HG02678 (cell line): ENCODE measurements around the gene GOLGA8J.
"Not testable (repeated sequence)": the region's sequence is repeated elsewhere in the genome, so short reads cannot be mapped to it uniquely, and the experiment has no call there.

Source experiments
- ATAC-seq: cut with Tn5 transposase; IDR thresholded peaks from one replicate; pipeline ENCODE4 v1.9.1; 2021; ENCODE audit warnings: mild to moderate bottlenecking, moderate library complexity; ENCODE audit not compliant: unreplicated experiment

Gene GOLGA8J, protein sequence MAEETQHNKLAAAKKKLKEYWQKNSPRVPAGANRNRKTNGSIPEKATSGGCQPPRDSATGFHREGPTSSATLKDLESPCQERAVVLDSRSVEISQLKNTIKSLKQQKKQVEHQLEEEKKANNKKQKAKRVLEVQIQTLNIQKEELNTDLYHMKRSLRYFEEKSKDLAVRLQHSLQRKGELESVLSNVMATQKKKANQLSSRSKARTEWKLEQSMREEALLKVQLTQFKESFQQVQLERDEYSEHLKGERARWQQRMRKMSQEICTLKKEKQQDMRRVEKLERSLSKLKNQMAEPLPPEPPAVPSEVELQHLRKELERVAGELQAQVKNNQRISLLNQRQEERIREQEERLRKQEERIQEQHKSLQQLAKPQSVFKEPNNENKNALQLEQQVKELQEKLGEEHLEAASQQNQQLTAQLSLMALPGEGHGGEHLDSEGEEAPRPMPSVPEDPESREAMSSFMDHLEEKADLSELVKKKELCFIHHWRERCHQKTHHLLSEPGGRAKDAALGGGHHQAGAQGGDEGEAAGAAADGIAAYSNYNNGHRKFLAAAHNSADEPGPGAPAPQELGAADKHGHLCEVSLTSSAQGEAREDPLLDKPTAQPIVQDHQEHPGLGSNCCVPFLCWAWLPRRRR

DNA sequence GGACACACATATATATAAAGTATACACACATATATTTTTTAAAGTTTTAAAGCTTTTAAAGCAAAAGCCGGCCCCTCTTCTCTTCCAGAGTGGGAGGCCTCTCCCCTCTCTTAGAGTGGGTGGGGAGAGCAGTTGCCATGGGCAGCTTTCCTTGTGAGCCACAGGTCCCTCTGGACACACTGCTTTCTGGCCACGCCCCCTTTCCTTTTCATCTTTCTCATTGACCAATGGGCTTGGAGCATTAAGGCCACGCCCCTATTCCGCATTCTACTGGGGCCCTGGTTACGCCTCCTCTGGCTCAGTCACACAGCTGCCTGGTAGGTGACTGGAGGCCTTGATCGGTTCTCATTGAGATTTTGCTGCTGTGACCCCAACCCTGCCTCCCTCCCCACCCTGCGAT lies at the start of gene GOLGA8J:
TSS of gene GOLGA8J (plus strand) at position 301 of the 400 bp plus-strand sequence. CDS start at position 399, 98 bp downstream.
- ATAC-seq, result not testable (repeated sequence)

DNA sequence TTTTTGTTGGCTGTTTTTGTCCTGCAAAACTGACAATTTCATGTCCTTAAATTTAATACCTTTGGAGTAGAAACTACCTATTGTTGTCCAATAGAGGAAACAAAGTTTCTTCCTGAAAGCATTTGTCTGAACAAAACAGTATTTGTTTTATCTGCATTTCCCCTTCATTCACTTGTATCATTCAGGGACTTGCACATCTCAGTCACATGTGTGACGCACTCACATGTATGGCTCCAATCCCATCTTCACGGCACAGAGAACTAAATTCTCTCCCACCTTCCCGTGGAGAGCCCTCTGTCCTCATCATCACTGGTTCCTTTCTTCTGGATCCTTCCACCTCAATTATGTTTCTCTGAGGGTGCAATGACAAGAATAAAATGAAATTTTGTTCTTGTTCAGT lies 49.5 kb upstream of the GOLGA8J start:
- ATAC-seq, result no peak

DNA sequence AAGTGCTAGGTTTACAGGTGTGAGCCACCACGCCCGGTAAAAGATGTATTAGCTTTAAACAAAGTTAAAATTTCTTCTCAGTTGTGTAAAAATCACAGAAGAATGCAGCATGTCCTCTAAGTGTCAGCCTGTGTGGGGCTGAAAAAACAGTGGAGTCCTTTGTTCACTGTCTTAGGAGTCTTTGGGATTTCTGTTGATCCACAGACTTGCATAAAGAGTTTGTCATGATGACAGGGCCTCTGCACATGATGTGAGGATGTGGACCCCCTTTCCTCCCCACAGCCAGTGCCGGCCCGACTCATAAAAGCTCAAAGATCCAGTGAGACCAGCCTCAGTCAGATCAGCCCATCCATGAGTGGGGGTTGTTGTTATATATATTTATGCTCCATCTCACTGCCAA lies 49.0 kb upstream of the GOLGA8J start:
- no peak for ATAC-seq

DNA sequence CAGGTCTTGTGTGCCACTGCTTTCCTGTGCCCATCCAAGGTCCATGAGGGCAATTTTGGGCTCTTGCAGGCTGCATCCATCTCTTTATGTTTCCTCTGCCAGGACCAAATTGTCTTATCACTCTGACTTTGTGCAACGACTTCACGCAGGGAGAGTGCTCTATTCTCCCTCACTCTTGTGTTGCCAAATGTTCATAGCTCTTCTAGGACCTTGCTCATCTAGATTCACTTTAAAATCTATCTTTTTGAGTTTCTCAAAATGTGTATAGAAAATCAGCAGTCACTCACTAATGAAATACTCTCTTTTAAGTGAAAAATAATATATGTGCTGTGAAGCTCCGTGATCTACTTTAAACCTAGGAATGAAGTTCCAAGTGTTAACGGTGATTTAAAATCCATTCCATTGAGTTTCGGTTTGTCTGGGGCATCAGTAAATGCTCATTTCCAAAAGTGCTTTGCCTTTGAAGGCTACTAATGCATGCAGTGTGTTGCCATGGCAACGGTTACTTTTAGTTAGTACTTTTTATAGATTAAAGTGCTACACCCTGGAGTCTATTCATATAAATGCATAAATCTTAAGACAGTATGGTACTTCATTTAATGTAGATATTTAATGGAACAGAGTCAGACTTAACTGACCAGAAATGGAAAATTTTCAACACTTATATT lies 46.6 kb upstream of the GOLGA8J start:
- no peak for ATAC-seq

DNA sequence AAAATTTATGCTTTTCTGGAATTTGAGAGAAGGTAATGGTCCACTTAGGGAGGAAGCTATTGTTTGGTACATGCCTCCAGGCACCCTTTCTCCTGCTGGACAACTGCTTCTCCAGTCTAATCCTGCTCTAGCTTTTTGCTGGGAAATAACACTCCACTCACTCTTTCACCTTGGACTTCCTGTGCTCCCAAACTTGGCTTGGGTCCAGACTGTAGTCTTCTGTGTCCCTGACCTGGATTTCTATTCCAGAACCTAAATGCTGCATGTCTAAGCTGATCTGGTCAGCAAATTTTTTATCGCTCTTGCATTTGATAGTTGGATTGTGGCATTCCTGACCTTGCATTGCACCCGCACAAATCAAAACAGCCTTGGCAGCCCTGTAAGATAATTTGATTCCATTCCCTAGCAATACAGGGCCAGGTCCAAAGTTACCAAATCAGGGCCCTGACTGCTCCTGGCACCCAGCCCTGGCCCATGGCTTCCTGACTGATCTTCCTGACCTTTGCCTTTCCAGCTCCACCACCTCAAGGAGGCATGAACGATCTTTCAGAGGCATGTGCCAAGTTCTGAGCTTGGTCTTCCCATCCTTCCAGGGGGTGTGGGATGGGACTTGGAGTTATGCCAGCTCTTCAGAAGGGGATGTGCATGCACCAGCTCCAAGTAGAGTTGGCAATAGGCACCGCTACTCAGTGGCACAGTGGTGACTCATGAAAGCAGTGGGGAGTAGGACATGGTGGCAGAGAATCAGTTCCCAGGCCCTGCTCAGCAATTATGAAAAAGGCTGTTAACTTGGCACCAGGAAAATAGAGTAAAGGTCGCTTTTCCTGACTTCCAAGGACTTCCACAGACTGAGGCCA lies 43.9 kb upstream of the GOLGA8J start:
- no peak for ATAC-seq

DNA sequence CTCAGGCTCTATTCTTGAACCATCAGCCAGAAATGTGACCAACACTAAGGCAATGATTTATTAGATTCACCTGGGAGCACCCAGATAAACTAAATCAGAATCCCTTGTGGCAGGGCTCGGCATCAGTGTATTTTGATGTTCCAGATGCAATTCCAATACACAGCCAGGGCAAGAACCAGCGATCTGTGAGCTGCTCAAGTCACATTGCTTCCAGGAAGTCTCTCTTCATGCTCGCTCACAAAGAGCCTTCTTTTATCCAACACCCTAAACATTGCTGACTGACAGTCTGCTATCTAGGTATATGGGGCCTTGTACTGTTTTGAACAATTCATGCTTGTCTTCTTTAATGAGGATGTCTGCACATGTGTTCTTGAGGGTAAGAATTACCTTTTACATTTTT lies 40.9 kb upstream of the GOLGA8J start:
- ATAC-seq, result no peak

DNA sequence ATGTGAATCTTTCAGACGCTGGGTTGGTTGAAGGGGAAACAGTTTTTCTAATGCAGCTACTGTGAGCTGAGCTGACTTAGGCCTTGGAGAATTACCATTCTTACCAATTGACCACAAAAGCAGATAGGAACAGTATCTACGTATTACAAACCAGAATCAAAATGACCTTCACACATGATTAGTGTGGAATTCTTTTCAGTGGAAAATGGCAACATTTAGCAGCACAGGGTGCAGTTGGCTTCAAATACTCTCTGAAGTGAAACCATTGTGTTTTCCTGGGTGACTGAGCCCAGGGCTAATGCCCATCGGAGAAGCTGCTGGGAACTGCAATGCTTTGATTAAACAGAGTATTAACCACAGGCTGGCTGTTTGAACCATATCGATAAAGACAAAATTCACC lies 40.2 kb upstream of the GOLGA8J start:
- ATAC-seq, result no peak

DNA sequence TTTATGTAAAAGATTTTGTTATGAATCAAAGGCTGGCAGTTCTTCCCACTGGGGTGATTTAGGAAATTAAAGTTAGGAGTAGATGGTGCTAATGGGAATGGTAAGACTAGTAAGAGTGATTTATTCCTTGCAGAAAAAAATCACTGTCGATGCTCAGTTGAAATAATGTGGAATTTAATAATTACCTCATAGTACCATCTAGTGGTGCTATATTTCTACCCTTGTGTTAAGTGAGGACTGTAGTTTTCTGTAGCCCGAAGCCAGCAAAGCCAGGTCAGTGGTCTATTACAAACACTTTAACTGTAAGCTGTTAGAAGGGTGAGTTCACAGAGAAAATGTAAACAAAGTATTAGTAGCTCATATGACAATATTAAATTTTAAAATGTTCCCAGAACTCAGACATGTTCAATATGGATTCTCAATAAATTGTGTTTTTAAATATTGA lies 39.5 kb upstream of the GOLGA8J start:
- ATAC-seq, result no peak

DNA sequence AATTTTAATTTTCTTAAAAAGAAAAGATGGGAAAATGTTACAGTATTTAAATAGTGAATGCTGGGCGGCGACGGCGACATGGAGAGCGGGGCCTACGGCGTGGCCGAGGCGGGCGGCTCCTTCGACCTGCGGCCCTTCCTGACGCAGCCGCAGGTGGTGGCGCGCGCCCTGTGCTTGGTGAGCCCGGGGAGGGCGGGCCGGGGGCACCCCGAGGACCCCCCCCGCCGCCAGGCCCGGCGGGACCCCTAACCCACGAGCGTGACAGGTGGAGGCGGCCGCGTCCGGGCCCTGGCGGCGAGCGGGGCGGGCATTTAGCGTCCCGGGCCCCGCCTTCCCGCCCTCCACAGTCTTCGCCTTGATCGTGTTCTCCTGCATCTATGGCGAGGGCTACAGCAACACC lies 38.4 kb upstream of the GOLGA8J start:
- no peak for ATAC-seq

DNA sequence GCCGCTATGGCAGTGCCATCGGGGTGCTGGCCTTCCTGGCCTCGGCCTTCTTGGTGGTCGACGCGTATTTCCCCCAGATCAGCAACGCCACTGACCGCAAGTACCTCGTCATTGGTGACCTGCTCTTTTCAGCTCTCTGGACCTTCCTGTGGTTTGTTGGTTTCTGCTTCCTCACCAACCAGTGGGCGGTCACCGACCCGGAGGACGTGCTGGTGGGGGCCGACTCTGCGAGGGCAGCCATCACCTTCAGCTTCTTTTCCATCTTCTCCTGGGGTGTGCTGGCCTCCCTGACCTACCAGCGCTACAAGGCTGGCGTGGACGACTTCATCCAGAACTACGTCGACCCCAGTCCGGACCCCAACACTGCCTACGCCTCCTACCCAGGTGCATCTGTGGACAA lies 37.9 kb upstream of the GOLGA8J start:
- not testable (repeated sequence) for ATAC-seq

DNA sequence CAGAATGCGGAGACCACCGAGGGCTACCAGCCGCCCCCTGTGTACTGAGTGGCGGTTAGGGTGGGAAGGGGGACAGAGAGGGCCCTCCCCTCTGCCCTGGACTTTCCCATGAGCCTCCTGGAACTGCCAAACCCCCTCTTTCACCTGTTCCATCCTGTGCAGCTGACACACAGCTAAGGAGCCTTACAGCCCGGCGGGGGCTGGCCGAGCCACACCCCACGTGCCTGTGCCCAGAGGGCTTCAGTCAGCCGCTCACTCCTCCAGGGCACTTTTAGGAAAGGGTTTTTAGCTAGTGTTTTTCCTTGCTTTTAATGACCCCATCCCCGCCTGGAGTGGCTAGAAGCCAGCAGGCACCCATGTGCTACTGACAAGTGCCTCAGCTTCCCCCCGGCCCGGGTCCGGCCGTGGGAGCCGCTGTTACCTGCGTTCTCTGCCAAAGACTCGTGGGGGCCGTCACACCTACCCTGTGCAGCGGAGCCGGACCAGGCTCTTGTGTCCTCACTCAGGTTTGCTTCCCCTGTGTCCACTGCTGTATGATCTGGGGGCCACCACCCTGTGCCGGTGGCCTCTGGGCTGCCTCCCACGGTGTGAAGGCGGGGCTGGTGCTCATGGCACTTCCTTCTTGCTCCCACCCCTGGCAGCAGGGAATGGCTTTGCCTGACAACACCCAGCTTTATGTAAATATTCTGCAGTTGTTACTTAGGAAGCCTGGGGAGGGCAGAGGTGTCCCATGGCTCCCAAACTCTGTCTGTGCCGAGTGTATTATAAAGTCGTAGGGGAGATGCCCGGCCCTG lies 37.3 kb upstream of the GOLGA8J start:
- ATAC-seq, result not testable (repeated sequence)

DNA sequence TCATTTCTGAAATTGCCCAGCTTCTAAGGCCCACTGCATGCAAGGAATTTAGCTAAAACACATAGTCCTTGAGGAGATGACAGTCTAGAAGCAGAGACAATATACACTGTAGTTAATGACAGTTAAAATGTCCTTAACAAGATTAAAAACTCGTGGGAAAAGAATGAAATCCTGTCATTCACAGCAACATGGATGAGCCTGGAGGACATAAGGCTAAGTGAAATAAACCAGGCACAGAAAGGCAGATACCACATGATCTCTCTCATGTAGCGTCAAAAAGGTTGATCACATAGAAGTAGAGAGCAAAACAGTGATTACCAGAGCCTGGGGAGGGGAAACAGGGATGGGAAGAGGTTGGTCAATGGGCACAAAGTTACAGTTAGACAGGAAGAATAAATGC lies 36.3 kb upstream of the GOLGA8J start:
- no peak for ATAC-seq

DNA sequence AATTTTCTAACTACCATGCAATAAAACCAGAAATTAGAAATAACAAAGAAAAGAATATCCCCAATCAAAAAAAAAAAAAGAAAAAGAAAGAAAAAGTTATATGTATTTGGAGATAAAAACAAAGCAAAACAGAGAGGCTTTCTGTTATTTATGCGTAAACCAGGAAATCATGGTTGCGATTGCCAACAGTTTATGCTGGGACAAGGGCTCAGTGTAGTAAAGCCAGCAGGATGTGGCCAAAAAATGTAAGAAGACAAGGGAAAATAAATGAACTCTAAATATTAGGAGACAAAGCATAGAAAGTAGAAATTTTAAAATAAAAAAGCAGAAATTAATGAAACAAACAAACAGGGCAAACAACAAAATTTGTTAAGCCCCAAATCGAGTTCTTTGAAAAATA lies 27.2 kb upstream of the GOLGA8J start:
- no peak for ATAC-seq

DNA sequence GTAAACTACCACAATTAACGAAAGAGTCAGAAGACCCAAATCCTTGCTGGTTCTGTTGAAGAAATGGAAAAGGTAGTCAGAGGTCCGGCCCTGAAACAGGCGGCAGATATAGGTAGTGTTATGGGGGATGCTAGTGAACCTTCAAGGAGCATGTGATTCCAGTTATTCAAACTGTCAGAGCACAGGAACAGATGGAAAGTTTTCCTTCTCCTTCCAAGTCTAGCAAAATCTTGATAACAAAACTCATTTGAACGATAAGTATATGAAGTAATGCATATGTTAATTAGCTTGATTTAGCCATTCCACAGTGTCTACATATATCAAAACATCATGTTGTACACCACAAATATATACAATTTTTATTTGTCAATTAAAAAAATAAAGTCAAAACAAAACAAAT lies 26.6 kb upstream of the GOLGA8J start:
- no peak for ATAC-seq

DNA sequence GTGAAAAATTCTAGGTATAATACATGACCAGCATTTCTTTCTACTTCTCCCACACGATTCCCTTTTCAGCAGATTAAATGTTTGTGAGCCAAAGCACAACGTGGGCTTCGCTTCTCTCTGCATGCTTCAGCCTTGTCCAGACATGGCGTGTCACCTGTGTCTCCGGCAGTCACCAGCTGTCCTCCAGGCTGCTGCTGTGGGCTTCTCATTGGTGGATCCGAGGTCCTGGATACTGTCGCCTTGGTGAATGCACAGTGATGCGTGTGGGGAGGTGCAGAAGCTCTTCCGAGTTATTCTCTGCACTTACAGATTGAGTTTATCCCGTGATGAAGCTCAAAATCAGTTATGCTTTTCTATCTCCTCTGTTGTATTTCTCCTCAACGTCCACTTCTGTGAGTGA lies 23.0 kb upstream of the GOLGA8J start:
- ATAC-seq, result no peak

DNA sequence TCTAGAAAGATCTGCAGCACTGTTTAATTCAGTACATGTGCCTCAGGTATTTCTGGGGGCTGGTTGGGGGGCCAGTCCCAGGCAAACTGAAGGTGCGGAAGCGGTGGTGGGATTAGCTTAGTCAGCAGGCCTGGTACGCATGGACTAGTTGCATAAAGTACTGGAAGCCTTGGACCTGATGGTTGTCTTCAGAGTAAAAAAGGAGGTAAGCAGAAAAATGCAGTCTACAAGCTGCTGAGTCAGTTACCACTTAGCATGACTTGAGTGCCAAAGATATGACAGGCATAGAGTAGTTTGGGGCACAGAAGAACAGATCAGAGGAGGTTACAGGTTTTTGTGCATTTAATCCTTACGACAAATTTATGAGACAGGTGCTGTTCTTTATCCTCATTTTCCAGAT lies 19.9 kb upstream of the GOLGA8J start:
- no peak for ATAC-seq

DNA sequence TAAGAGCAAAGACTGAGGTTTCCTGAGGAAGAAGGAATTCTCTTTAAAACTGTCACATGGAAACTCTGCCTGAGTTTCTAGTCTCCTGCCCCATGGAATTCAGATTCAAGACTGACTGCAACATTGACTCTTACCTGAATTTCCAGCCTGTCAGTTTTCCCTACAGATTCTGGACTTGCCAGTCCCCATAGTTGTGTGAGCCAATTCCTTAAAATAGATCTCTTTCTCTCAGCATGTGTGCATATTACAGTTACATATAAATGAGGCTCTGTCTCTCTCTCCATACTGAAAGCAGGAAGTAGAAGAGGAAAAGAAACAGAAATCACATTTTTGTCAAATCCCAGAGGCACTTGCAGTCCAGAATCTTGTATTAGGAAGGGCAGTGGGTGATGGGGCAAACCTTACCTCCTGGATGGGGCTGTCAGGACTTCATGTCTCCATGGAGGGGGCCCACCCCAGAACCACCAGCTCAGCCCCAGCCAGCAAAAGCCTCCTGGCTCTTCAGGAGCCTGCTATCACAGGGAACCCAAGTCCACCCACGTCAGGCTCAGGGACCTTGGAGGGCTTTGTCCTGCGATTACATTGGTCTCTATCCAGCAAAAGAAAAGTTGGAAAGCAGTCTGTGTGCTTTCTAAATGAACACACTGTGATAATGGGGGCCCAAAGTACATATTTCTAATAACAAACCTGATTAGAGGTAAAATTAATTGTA lies 18.8 kb upstream of the GOLGA8J start:
- ATAC-seq, result no peak

DNA sequence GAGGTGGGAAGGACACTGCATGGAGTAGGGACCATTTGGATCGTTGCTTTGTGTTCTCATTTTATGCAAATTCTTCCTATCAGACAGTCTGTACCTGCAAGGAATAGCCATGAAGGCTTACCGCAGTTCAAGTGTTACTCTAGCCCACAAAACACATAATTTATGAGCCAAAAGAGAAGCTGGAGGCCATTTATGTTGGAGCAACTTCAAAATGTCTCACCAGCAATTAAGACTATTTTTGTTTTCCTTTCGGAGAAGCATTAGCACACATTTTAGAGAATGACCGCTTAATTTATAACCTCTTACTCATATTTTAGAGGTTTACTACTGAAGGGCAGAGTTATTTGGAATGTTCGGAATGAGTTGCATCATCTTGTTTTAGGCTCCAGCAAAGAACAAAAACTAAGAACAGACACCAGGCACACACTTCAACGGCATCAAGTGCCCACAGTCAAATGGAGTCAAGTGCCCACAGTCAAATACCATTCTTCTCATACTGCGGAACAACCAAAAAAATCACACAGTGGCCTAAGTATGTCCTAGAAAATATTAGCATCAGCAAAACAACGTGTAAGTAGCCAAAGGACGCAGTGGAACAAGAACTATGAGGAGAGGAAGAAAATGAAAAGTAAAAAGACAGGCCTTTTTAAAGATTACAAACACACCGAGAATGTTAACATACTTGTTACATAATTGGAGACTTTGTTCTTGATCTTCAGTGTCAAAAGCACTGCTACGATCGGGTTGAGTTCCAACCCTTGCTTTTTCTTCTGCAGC lies 17.5 kb upstream of the GOLGA8J start:
- no peak for ATAC-seq

DNA sequence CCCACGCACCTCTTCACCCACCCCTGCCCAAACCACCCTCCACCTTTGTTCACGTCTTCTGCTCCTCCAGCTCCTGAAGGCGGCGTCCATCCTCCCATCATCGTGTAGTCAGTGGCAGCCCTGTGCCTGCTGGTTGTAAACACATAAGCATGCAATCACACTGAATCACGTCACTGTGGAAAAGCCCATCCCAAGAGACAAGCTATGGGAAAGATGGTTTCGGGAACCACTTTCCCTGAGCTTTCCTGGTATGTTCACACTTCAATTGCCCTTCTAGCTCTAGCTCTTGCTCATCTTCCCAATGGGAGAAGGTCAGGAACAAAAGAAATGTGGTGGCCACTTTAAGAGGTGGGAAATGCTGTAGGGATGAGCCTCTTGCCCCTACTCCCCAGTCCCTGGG lies 14.4 kb upstream of the GOLGA8J start:
- no peak for ATAC-seq
